ENCODE results near the gene MGAM2. TPM values are rescaled to one million over a fixed set of nuclear protein-coding genes. Genes with fewer than 3 reads are reported as not detected.

The MGAM2 gene
- total and polyA plus RNA-seq, 9 donors, result 0.05 to 0.20 (median 0.11) TPM; not detected in 2

DNA sequence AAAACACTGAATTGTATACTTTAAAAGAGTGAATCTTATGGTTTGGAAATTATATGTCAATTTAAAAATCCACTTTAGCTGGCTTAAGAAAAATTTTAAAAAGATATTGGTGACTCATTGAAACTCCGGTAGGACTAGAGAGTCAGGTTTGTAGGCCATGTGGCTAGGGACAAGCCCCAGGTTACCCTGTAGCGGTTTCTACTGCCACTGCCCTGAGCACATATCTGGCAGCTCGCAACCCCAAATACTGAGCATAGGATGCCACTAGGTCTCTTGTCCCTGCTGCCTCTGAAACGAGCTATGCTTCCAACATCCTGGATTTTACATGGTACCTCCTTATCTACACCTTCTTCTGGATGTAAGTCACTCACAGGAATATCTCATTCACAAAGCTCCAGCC, 1.4 kb upstream of the MGAM2 start:
- DNase-seq, result no peak
- no peaks in the 10 kb centered on the region for H3K27me3 ChIP-seq
- H3K4me1 ChIP-seq (ENCODE audit: insufficient read depth), result no peaks in the 10 kb centered on the region
- 74 to 81% (median 78%) methylated on average over 4 of the region's 4 CpGs for WGBS, 3 donors
- no peaks in the 10 kb centered on the region for H3K9me3 ChIP-seq
- no peaks in the 10 kb centered on the region for H3K36me3 ChIP-seq
- TF ChIP-seq EP300 (IDR thresholded peaks at IDR 0.05) (no peak), CTCF (IDR thresholded peaks at IDR 0.05) (no peak), POLR2A (IDR thresholded peaks at IDR 0.05) (no peak)
- H3K27ac ChIP-seq, result no peak overlapping the region
- H3K4me3 ChIP-seq, result no peak overlapping the region
- intact Hi-C loops (cut with DNase I), result no loop called here

DNA sequence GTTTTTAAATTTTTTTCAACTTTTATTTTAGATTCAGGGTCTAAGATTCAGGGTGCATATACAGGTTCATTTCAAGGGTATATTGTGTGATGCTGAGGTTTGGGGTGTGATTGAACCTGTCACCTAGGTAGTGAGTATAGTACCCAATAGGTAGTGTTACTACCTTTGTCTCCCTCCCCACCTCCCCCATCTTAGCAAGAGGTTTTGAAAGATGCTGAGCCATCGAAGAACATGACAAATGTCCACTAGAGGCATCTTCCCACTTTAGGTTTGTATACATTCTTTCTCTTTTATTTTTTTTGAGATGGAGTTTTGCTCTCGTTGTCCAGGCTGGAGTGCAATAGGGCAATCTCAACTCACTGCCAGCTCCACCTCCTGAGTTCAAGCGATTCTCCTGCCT, 880 bp upstream of the MGAM2 start:
- Histone ChIP-seq H3K27ac (no peak overlapping the region), H3K4me3 (no peak overlapping the region), H3K4me1 (ENCODE audit: insufficient read depth) (no peaks in the 10 kb centered on the region), H3K36me3 (no peaks in the 10 kb centered on the region), H3K9me3 (no peaks in the 10 kb centered on the region), H3K27me3 (no peaks in the 10 kb centered on the region)
- TF ChIP-seq EP300 (IDR thresholded peaks at IDR 0.05) (no peak), POLR2A (IDR thresholded peaks at IDR 0.05) (no peak), CTCF (IDR thresholded peaks at IDR 0.05) (no peak)
- no peak for DNase-seq
- 47 to 61% (median 50%) methylated on average over 3 of the region's 3 CpGs for WGBS, 3 donors
- intact Hi-C loops (cut with DNase I), result no loop called here

DNA sequence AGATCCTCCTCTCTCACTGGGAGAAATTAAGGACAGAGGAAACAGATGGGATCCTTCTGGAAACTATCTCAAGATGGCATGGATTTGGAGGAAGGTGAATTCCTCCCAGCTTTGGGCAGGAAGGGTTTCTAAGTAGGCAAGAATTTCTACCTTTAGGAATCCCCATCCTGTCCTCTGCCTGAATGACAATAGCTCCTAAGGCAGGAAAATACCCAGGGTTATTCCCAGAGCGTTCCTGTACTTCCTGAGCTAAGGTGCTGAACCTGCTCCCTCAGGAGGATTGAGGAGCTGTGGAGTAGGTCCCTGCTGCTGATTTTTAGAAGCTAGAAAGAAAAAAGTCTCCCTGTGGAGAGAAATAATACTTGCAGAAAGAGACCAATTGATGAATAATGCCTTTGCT, 568 bp downstream of the MGAM2 start:
- Histone ChIP-seq H3K27ac (no peak overlapping the region), H3K9me3 (no peaks in the 10 kb centered on the region), H3K4me1 (ENCODE audit: insufficient read depth) (no peaks in the 10 kb centered on the region), H3K4me3 (no peak overlapping the region), H3K27me3 (no peaks in the 10 kb centered on the region), H3K36me3 (no peaks in the 10 kb centered on the region)
- 41 to 62% (median 48%) methylated on average over 1 of the region's 1 CpG for WGBS, 3 donors
- TF ChIP-seq POLR2A (IDR thresholded peaks at IDR 0.05), result no peak
- no peak for TF ChIP-seq CTCF (IDR thresholded peaks at IDR 0.05)
- intact Hi-C loops (cut with DNase I), result no loop called here
- no peak for DNase-seq

DNA sequence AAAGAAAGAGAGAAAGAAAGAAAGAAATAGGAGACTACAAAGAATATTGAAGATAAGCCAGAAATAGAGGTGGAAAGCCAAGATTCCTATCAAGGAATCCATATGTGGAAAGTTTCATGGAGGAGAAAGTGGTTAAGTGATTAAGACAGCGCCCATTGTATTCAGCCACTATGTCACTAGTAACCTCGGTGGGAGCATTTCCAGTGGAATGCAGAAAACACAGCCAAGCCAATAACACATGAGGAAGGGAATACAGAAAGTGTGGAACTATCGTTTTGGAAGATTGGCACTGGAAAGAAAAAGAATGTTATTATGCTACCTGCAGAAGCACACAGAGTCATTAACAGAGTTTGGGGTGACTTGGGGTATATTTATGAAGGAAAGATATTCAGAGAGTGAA, 2.7 kb downstream of the MGAM2 start:
- Histone ChIP-seq H3K4me3 (no peak overlapping the region), H3K4me1 (ENCODE audit: insufficient read depth) (no peaks in the 10 kb centered on the region), H3K36me3 (no peaks in the 10 kb centered on the region), H3K27ac (no peak overlapping the region), H3K27me3 (no peaks in the 10 kb centered on the region), H3K9me3 (no peaks in the 10 kb centered on the region)
- intact Hi-C loops (cut with DNase I), result no loop called here
- DNase-seq, result no peak
- no peak for TF ChIP-seq CTCF (IDR thresholded peaks at IDR 0.05)
- TF ChIP-seq POLR2A (IDR thresholded peaks at IDR 0.05), result no peak
- TF ChIP-seq EP300 (IDR thresholded peaks at IDR 0.05), result no peak
- WGBS, 3 donors, result 52 to 72% (median 57%) methylated on average over 3 of the region's 3 CpGs

- Histone ChIP-seq H3K27ac (no peak overlapping the region), H3K27me3 (no peaks in the 10 kb centered on the region), H3K36me3 (no peaks in the 10 kb centered on the region), H3K4me3 (no peak overlapping the region), H3K9me3 (no peaks in the 10 kb centered on the region), H3K4me1 (ENCODE audit: insufficient read depth) (no peaks in the 10 kb centered on the region)
- no peak for DNase-seq
- no peak for TF ChIP-seq POLR2A (IDR thresholded peaks at IDR 0.05)
- no peak for TF ChIP-seq CTCF (IDR thresholded peaks at IDR 0.05)
- no peak for TF ChIP-seq EP300 (IDR thresholded peaks at IDR 0.05)
- intact Hi-C loops (cut with DNase I), result no loop called here
- 61 to 62% (median 62%) methylated on average over 4 of the region's 4 CpGs for WGBS, 3 donors
Measured at GRCh38 chr7:142120524-142120923, 9.0 kb downstream of the MGAM2 start.

Data from ovary (tissue), 9 donors.